GM18868 (cell line): ENCODE results near the gene ATP9A.
"Not testable (repeated sequence)": the region's sequence is repeated elsewhere in the genome, so short reads cannot be mapped to it uniquely, and the experiment has no call there.

Experiments
- ATAC-seq: cut with Tn5 transposase; IDR thresholded peaks from one replicate; pipeline ENCODE4 v1.9.1; 2021; ENCODE audit warnings: mild to moderate bottlenecking, moderate library complexity; ENCODE audit not compliant: unreplicated experiment

Gene ATP9A

DNA sequence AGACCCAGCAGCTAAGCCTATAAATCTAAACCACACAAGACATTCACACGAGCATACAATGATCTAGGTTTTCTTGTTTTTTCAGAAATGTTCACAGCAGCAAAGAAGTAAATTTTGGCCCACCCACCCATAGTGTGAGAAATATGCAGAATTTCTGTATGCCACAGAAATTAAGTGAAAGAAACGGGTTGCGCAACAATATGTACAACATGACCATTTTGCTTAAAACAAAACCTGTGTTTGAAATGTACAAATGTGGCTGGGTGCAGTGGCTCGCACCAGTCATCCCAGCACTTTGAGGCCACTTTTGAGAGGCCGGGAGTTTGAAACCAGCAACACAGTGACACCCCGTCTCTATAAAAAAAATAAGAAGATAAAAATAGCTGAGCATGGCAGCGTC, 24.8 kb upstream of the ATP9A start:
- ATAC-seq, result no peak

DNA sequence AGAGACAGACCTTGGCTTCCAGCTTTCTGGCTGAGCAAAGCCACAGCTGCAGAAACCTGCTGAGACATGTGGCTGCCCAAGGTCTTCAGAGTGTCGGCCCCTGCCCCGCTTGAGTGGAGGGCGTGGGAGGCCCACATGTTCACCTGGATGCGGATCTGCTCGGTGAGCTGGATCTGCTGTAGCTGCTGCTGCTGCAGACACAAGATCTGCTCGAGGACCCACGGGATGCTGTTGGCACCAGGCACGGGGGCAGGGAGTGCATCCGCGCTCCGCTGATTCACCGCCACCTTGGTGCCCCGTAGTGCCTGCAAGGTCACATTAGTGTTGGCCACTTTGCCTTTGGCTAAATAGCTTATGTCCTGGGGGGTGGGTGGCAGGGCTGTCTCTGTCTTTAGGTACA, 23.4 kb upstream of the ATP9A start:
- no peak for ATAC-seq

- no peak for ATAC-seq
Observed at GRCh38 chr20:51790256-51790655, 22.1 kb upstream of the ATP9A start.

DNA sequence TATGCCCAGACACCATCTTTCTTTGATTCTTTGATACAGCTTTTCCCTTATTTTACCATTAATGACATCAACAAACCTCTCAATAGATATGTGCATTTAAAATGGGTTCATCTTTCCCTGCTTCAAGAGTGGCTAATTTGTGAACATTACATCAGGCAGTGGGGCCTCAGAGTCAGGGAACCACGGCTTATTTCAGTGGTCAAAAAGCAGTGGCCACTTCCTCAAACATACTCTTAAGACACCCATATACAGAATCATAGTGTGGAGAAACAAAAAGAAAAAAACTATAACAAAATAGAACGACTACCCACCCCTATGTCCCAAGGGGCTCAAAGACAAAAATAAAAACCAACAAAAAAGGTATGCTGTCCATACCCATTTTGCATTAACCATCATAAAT, 21.2 kb upstream of the ATP9A start:
- no peak for ATAC-seq

DNA sequence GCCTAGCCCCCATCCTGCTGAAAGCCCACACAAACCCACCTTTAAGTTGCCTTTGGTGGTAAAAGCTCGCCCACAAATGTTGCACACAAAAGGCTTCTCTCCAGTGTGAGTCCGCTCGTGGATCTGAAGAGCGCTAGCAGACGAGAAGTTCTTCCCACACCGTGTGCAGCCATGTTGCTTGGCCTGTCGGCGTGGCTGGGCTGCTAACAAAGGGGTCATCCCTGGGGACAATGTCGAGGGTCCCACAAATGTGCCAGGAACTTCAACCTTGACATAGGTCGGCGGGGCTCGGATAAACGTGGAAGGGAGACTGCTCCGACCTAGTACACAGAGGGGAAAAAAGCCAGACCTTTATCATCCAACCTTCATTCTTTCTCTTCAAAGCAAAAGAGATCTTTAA, 20.6 kb upstream of the ATP9A start:
- no peak for ATAC-seq

GRCh38 chr20:51784299-51784698, 16.1 kb upstream of the ATP9A start:
- no peak for ATAC-seq

DNA sequence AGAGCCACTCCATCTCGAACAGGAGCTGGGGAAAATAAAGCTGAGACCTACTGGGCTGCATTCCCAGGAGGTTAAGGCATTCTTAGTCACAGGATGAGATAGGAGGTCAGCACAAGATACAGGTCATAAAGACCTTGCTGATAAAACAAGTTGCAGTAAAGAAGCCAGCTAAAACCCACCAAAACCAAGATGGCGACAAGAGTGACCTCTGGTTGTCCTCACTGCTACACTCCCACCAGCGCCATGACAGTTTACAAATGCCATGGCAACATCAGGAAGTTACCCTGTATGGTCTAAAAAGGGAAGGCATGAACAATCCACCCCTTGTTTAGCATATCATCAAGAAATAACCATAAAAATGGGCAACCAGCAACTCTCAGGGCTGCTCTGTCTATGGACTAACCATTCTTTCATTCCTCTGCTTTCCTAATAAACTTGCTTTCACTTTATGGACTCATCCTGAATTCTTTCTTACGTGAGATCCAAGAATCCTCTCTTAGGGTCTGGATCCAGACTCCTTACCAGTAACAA, 10.1 kb upstream of the ATP9A start:
- not testable (repeated sequence) for ATAC-seq

DNA sequence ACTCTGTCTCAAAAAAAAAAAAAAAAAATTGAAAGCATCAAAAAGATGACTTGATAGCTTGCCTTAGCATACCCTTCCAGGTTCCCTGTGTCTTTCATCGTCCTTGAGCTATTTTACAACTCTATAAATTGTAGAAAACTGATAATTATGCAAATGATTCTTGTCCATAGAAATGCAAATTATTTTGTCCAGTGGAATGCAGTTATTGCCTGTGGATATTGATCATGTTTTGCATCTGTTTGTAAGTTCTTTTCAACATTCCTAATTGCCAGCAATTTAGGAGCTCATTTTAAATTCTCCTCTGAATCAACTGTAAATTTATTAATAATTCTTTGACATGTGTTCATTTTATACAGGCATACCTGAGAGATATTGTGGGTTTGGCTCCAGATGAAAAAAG, 7.1 kb upstream of the ATP9A start:
- ATAC-seq, result no peak

DNA sequence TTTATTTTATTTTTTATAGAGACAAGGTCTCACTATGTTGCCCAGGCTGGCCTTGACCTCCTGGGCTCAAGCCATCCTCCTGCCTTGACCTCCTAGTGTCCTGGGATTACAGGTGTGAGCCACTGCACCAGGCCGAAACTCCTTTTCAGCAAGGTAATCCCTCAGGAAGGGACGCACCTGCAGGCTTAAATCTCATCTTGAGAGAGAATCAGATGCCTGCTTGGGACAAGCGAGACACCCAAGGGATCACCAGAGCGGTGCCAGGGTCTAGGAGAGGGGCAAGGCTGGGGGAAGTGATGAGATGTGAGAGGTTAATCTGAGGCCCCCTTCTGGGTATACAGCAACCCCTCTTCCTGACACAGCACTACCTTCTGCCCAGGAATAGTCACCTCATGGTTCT, 4.0 kb upstream of the ATP9A start:
- no peak for ATAC-seq

GRCh38 chr20:51769976-51770615, 1.9 kb upstream of the ATP9A start:
- no peak for ATAC-seq

- no peak for ATAC-seq
Observed at GRCh38 chr20:51768759-51769517, 748 bp upstream of the ATP9A start.

- peak; percentile 57 for ATAC-seq
Observed at GRCh38 chr20:51766994-51767866, 960 bp downstream of the ATP9A start.

GRCh38 chr20:51765381-51765780, 2.8 kb downstream of the ATP9A start:
- ATAC-seq, result not testable (repeated sequence)

- no peak for ATAC-seq
Observed at GRCh38 chr20:51763965-51764602, 4.1 kb downstream of the ATP9A start.

- no peak for ATAC-seq
Observed at GRCh38 chr20:51760905-51761546, 7.2 kb downstream of the ATP9A start.

DNA sequence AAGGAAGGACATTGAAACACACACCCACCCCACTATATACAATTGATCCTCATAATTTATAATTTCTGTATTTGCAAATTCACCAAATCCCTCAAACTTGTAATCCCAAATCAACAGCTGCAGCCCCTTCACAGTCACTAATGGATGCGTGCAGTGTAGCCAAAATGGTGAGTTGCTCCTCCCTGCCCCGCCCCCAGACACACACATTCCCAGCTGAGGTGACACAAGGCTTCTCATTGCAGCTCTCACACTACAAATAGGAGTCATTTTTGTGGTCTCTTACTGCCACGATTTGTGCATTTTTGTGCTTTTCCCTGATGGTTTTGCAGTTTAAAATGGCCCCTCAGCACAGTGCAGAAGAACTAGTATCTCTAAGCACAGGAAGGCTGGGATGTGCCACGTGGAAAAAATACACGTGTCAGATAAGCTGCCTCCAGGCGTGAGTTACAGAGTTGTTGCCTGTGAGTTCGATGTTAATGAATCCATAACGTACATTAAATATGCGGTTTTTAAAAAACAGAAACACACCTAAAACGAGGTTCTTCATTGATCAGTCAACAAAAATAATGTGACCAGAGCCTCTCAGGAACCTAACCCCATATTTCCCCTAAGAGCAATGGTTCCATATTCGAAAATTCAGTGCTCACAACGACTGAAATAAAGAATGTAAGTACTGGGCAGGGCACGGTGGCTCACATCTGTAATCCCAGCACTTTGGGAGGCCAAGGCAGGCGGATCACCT, 8.2 kb downstream of the ATP9A start:
- ATAC-seq, result no peak

DNA sequence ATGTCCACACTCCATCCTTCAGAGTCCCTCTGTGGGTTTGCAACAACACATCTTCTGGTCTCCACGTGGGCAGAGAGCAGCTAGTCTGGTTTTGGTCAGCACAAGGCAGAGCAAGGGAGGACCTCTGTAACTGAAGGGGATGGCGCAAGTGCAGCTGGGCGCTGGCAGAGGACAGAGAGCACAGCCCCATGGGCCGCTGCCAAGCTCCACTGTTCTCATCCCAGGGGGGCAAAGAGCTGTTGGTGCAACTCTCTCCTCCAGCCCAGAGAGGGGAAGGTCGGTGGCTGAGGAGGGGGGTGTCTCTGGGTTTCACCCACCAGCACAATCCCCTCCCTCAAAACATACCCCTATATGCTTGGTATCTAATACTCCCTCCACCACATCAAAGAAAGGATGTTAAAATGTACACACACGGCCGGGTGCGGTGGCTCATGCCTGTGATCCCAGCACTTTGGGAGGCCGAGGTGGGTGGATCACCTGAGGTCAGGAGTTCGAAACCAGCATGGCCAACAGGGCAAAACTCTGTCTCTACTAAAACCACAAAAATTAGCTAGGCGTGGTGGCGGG, 9.1 kb downstream of the ATP9A start:
- no peak for ATAC-seq

DNA sequence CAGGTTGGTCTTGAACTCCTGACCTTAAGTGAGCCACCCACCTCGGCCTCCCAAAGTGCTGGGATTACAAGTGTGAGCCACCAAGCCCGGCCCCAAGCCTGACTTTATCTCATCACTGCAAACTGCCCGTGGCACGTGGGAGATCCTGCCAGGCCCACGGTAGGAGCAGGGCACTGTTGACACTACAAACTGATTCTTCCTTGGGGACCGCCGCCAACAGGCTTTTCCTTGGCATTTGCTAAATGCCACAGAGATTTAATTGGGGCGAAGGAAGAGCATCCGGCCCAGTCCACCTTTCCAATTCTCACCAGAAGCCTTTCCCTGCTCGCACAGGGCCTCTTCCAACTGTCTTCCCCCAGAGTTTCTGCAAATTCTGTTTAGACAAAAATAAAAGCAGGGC, 11.0 kb downstream of the ATP9A start:
- no peak for ATAC-seq

- no peak for ATAC-seq
Observed at GRCh38 chr20:51756653-51757052, 11.5 kb downstream of the ATP9A start.
